Measurements from ENCODE around the gene CDK6. TPM values are rescaled to one million over a fixed set of nuclear protein-coding genes. Genes with fewer than 3 reads are reported as not detected.
A peak's percentile ranks its signal among the peaks of the same experiment; 100 is the strongest.
"Not testable (repeated sequence)": the region's sequence is repeated elsewhere in the genome, so short reads cannot be mapped to it uniquely, and the experiment has no call there.

Gene CDK6
- total RNA-seq, 1 donor from 2014 or later, result 31.0 TPM

GRCh38 chr7:92626281-92626809, 210.0 kb downstream of the CDK6 start:
- intact Hi-C loops (cut with DNase I), result loop anchor here (10.0 kb wide), 1 partner anchor 428 kb away; no protein-coding TSS in a partner anchor
- DNase-seq (ENCODE audit: low spot score) (no peak), ATAC-seq (no peak)

- intact Hi-C loops (cut with DNase I), result loop anchor here (10.0 kb wide), 1 partner anchor 429 kb away; no protein-coding TSS in a partner anchor
- ATAC-seq, result no peak
These were observed 210.8 kb downstream of the CDK6 start for GRCh38 chr7:92625617-92626016.

GRCh38 chr7:92624298-92624996, 211.9 kb downstream of the CDK6 start:
- DNase-seq (ENCODE audit: low spot score) (no peak), ATAC-seq (no peak)
- intact Hi-C loops (cut with DNase I), result loop anchor here (10.0 kb wide), 1 partner anchor 430 kb away; no protein-coding TSS in a partner anchor

More at GRCh38 chr7:92625617-92626016, 210.8 kb downstream of the CDK6 start:
- no peak for DNase-seq (ENCODE audit: low spot score)

GRCh38 chr7:92623544-92623943, 212.8 kb downstream of the CDK6 start:
- DNase-seq (ENCODE audit: low spot score) (no peak), ATAC-seq (no peak)
- intact Hi-C loops (cut with DNase I), result loop anchor here (10.0 kb wide), 1 partner anchor 431 kb away; no protein-coding TSS in a partner anchor

GRCh38 chr7:92622685-92623084, 213.7 kb downstream of the CDK6 start:
- DNase-seq (ENCODE audit: low spot score) (no peak), ATAC-seq (no peak)
- intact Hi-C loops (cut with DNase I), result loop anchor here (10.0 kb wide), 1 partner anchor 432 kb away; no protein-coding TSS in a partner anchor

- intact Hi-C loops (cut with DNase I), result loop anchor here (10.0 kb wide), 1 partner anchor 433 kb away; no protein-coding TSS in a partner anchor
- no peak for DNase-seq (ENCODE audit: low spot score)
- ATAC-seq, result no peak
These were observed 214.3 kb downstream of the CDK6 start for GRCh38 chr7:92622030-92622429.

GRCh38 chr7:92621561-92622023, 214.8 kb downstream of the CDK6 start:
- ATAC-seq, result peak; percentile 47
- intact Hi-C loops (cut with DNase I), result loop anchor here (10.0 kb wide), 1 partner anchor 433 kb away; no protein-coding TSS in a partner anchor

GRCh38 chr7:92621026-92621540, 215.3 kb downstream of the CDK6 start:
- intact Hi-C loops (cut with DNase I), result loop anchor here (10.0 kb wide), 1 partner anchor 434 kb away; no protein-coding TSS in a partner anchor
- peak; percentile 76 for DNase-seq (ENCODE audit: low spot score)
- ATAC-seq, result peak; percentile 92

More at GRCh38 chr7:92621561-92622023, 214.8 kb downstream of the CDK6 start:
- DNase-seq (ENCODE audit: low spot score), result no peak

- no peak for DNase-seq (ENCODE audit: low spot score)
- ATAC-seq, result no peak
- intact Hi-C loops (cut with DNase I), result no loop called here
These were observed 220.5 kb downstream of the CDK6 start for GRCh38 chr7:92615861-92616260.

- DNase-seq (ENCODE audit: low spot score), result no peak
- intact Hi-C loops (cut with DNase I), result no loop called here
- no peak for ATAC-seq
These were observed 221.7 kb downstream of the CDK6 start for GRCh38 chr7:92614660-92615174.

- intact Hi-C loops (cut with DNase I), result no loop called here
- ATAC-seq (no peak), DNase-seq (ENCODE audit: low spot score) (no peak)
These were observed 222.7 kb downstream of the CDK6 start for GRCh38 chr7:92613720-92614119.

GRCh38 chr7:92613214-92613613, 223.2 kb downstream of the CDK6 start:
- ATAC-seq, result no peak
- no peak for DNase-seq (ENCODE audit: low spot score)
- intact Hi-C loops (cut with DNase I), result no loop called here

- ATAC-seq, result no peak
- intact Hi-C loops (cut with DNase I), result no loop called here
These were observed 223.9 kb downstream of the CDK6 start for GRCh38 chr7:92612501-92612900.

GRCh38 chr7:92611735-92612134, 224.6 kb downstream of the CDK6 start:
- intact Hi-C loops (cut with DNase I), result no loop called here
- ATAC-seq, result no peak

More at GRCh38 chr7:92612501-92612900, 223.9 kb downstream of the CDK6 start:
- no peak for DNase-seq (ENCODE audit: low spot score)

GRCh38 chr7:92609921-92610518, 226.4 kb downstream of the CDK6 start:
- no peak for DNase-seq (ENCODE audit: low spot score)
- intact Hi-C loops (cut with DNase I), result no loop called here
- no peak for ATAC-seq

More at GRCh38 chr7:92611735-92612134, 224.6 kb downstream of the CDK6 start:
- no peak for DNase-seq (ENCODE audit: low spot score)

- intact Hi-C loops (cut with DNase I), result no loop called here
- peak; percentile 45 for ATAC-seq
- no peak for DNase-seq (ENCODE audit: low spot score)
These were observed 227.7 kb downstream of the CDK6 start for GRCh38 chr7:92608380-92609322.

- intact Hi-C loops (cut with DNase I), result no loop called here
- ATAC-seq, result no peak
- no peak for DNase-seq (ENCODE audit: low spot score)
These were observed 229.4 kb downstream of the CDK6 start for GRCh38 chr7:92606985-92607384.

GRCh38 chr7:92604517-92604916, 231.9 kb downstream of the CDK6 start:
- ATAC-seq; DNase-seq (ENCODE audit: low spot score); intact Hi-C loops (cut with DNase I): not testable (repeated sequence)
